Endothelial cell of umbilical vein (primary cell): ENCODE results near the gene ZSCAN1. TPM values are rescaled to one million over a fixed set of nuclear protein-coding genes. Genes with fewer than 3 reads are reported as not detected.

Source experiments
- BruUV-seq: library from RNA; stranded (reverse); fragments of 400-500 nt; replicated peaks from 2 replicates; lab custom pipeline; 2021; lab: Mats Ljungman, UMichigan
- CTCF ChIA-PET: fragments of 300-600, 350-600 bp; sonication (Branson Sonifier 250); formaldehyde crosslinking; loops from one replicate; lab custom pipeline; 2021; ENCODE audit warnings: antibody characterized with exemption, inconsistent platforms; lab: Charles Lee
- POLR2A ChIA-PET: fragments of 300-600, 350-600 bp; sonication (Branson Sonifier 250); formaldehyde crosslinking; loops from one replicate; lab custom pipeline; 2021; ENCODE audit warnings: antibody characterized with exemption, inconsistent platforms; lab: Charles Lee
- DNase-seq: peaks from one replicate; pipeline ENCODE4 v3.0.0-alpha.2; 2011; ENCODE audit warnings: low read depth, low spot score
- FAIRE-seq: peaks from 2 replicates; lab custom pipeline; 2011; peaks lifted over from hg19 to GRCh38; lab: Jason Lieb, UNC
- H2AFZ ChIP-seq: 2 replicates; pipeline ENCODE4 v1.6.0; 2012; ENCODE audit warnings: low read depth, low read length, control low read depth, inconsistent platforms
- H3K27ac ChIP-seq: 2 replicates; pipeline ENCODE4 v1.5.1; 2011; ENCODE audit warnings: low read depth, mild to moderate bottlenecking, control low read depth, low read length, moderate library complexity; ENCODE audit not compliant: insufficient read depth
- H3K27me3 ChIP-seq, 2 experiments: 2 replicates each; pipeline versions ENCODE4 v1.6.0 to v1.6.1; 2011; ENCODE audit warnings: low read length in 2 of 2, mixed read lengths in 1 of 2; ENCODE audit not compliant: control insufficient read depth in 2 of 2, insufficient read depth in 2 of 2
- H3K36me3 ChIP-seq, 2 experiments: 2 replicates in 1 of 2; 3 replicates in 1 of 2; pipeline ENCODE4 v1.5.1; 2011; ENCODE audit warnings: low read length in 2 of 2, mild to moderate bottlenecking in 1 of 2, moderate library complexity in 1 of 2; ENCODE audit not compliant: control insufficient read depth in 2 of 2, insufficient read depth in 2 of 2; ENCODE audit errors: extremely low read depth in 1 of 2
- H3K4me1 ChIP-seq: 3 replicates; pipeline ENCODE4 v1.5.1; 2011; ENCODE audit warnings: mild to moderate bottlenecking, low read length; ENCODE audit not compliant: control insufficient read depth, insufficient read depth; ENCODE audit errors: extremely low read depth
- H3K4me2 ChIP-seq: 2 replicates; pipeline ENCODE4 v1.6.1; 2011; ENCODE audit warnings: low read length, control low read depth, mixed read lengths; ENCODE audit not compliant: insufficient read depth
- H3K4me3 ChIP-seq, 3 experiments: fragments of 200-600 bp in 1 of 3; sonication (generic), shearing (Covaris generic) in 1 of 3; replicated peaks in 1 of 3; 2 replicates each; pipeline ENCODE4 v1.5.1; 2011 to 2016; ENCODE audit warnings: control low read depth in 3 of 3, low read length in 3 of 3, mild to moderate bottlenecking in 2 of 3, inconsistent platforms in 1 of 3, low read depth in 1 of 3, moderate library complexity in 1 of 3; ENCODE audit not compliant: insufficient read depth in 1 of 3
- H3K79me2 ChIP-seq: 2 replicates; pipeline ENCODE4 v1.6.0; 2012; ENCODE audit warnings: low read length, inconsistent platforms; ENCODE audit not compliant: control insufficient read depth, insufficient read depth
- H3K9ac ChIP-seq: replicated peaks from 2 replicates; pipeline ENCODE3; 2011; ENCODE audit warnings: low read length, control low read depth; ENCODE audit not compliant: insufficient read depth; ENCODE audit errors: extremely low read depth
- H3K9me1 ChIP-seq: replicated peaks from 3 replicates; pipeline ENCODE4 v1.6.0; 2011; ENCODE audit warnings: mild to moderate bottlenecking, low read length; ENCODE audit not compliant: control insufficient read depth, insufficient read depth; ENCODE audit errors: extremely low read depth
- H3K9me3 ChIP-seq: replicated peaks from 2 replicates; pipeline ENCODE4 v1.5.1; 2012; ENCODE audit warnings: low read length, inconsistent platforms; ENCODE audit not compliant: control insufficient read depth, insufficient read depth
- H4K20me1 ChIP-seq: replicated peaks from 2 replicates; pipeline ENCODE3; 2011; ENCODE audit warnings: mild to moderate bottlenecking, low read length; ENCODE audit not compliant: control insufficient read depth, insufficient read depth; ENCODE audit errors: extremely low read depth
- CTCF ChIP-seq, 2 donors: IDR thresholded peaks; 1 replicate in 1 of 2; 2 replicates in 1 of 2; pipeline ENCODE4 v1.5.1; 2011; ENCODE audit warnings: low read length in 2 of 2, mild to moderate bottlenecking in 2 of 2, moderate library complexity in 2 of 2, control low read depth in 1 of 2, inconsistent platforms in 1 of 2, low read depth in 1 of 2; ENCODE audit not compliant: insufficient read depth in 1 of 2; ENCODE audit errors: extremely low read depth in 1 of 2
- EZH2 ChIP-seq: IDR thresholded peaks from 2 replicates; pipeline ENCODE4 v1.6.1; 2012; ENCODE audit warnings: borderline replicate concordance, low read depth, mild to moderate bottlenecking, moderate library complexity, low read length, inconsistent platforms; ENCODE audit not compliant: severe bottlenecking
- FOS ChIP-seq: IDR thresholded peaks from 2 replicates; pipeline ENCODE4 v1.6.1; 2011; ENCODE audit warnings: mild to moderate bottlenecking, low read length, moderate library complexity, borderline replicate concordance; ENCODE audit not compliant: insufficient read depth
- GATA2 ChIP-seq: IDR thresholded peaks from 2 replicates; pipeline ENCODE4 v1.7.0; 2011; ENCODE audit warnings: low read depth, mild to moderate bottlenecking, moderate library complexity, mixed read lengths, low read length; ENCODE audit not compliant: insufficient read length, insufficient read depth
- JUN ChIP-seq: IDR thresholded peaks from 2 replicates; pipeline ENCODE4 v1.6.1; 2011; ENCODE audit warnings: borderline replicate concordance, low read depth; ENCODE audit not compliant: insufficient read length, insufficient read depth
- MAX ChIP-seq: IDR thresholded peaks from 2 replicates; pipeline ENCODE4 v1.6.1; 2011; ENCODE audit not compliant: insufficient read depth, insufficient read length
- MYC ChIP-seq: IDR thresholded peaks from one replicate; pipeline ENCODE4 v1.6.1; 2011; ENCODE audit warnings: mild to moderate bottlenecking, low read depth, low read length
- POLR2A ChIP-seq: IDR thresholded peaks from 2 replicates; pipeline ENCODE4 v1.6.1; 2012; ENCODE audit warnings: low read depth, mild to moderate bottlenecking, control low read depth, low read length
- POLR2AphosphoS5 ChIP-seq: IDR thresholded peaks from 2 replicates; pipeline ENCODE4 v1.6.1; 2012; ENCODE audit warnings: low read depth, mild to moderate bottlenecking, control low read depth, low read length, moderate library complexity; ENCODE audit not compliant: insufficient read depth
- dilution Hi-C: fragments of 300-500 bp; cut with MboI; formaldehyde crosslinking; loops from one replicate; pipeline ENCODE4 v1.15.0; 2019; ENCODE audit warnings: low sequenced_read_pairs; ENCODE audit not compliant: extremely low pct_ligation_motif_present
- intact Hi-C: fragments of 100-400 bp; cut with micrococcal nuclease; formaldehyde crosslinking; loops from one replicate; pipeline ENCODE4 v1.10.0; 2022
- polyA plus RNA-seq, 4 experiments: library from polyadenylated mRNA; depleted of rRNA in 3 of 4; stranded (reverse) in 3 of 4; unstranded in 1 of 4; fragments of >200 nt; gene quantifications; 2 replicates each; pipeline versions ENCODE4 v1.2.1 to v1.2.3, GENCODE V29; 2011 to 2012; ENCODE audit warnings: missing spikeins in 1 of 4
- total RNA-seq: library from RNA; stranded (reverse); gene quantifications from 2 replicates; pipeline ENCODE4 v1.2.3, GENCODE V29; 2021

The ZSCAN1 gene
- total and polyA plus RNA-seq, 2 donors (not counting 3 experiments of a cell fraction or from before 2014, with no cell fraction given), result 0.10 TPM; not detected in 1

GRCh38 chr19:58079792-58080191, 46.0 kb downstream of the ZSCAN1 start:
- Histone ChIP-seq H3K4me1 (no peaks in the 10 kb centered on the region), H3K79me2 (no peaks in the 10 kb centered on the region), H2AFZ (no peak overlapping the region), H3K9ac (no peak overlapping the region), H3K27me3 (no peaks in the 10 kb centered on the region), H3K4me2 (no peak overlapping the region), H3K9me3 (no peaks in the 10 kb centered on the region), H3K4me3 (no peak overlapping the region), H4K20me1 (no peaks in the 10 kb centered on the region), H3K36me3 (no peaks in the 10 kb centered on the region), H3K27ac (no peak overlapping the region), H3K9me1 (no peaks in the 10 kb centered on the region)
- no TSS peak for BruUV-seq
- FAIRE-seq (no peak), DNase-seq (no peak)
- CTCF ChIA-PET, result no interaction called here
- POLR2A ChIA-PET, result no interaction called here
- dilution Hi-C loops (no loop called here), intact Hi-C loops (no loop called here)
- TF ChIP-seq JUN (no peak), GATA2 (no peak), POLR2AphosphoS5 (no peak), EZH2 (no peak), FOS (no peak), POLR2A (no peak), CTCF (IDR thresholded peaks at IDR 0.05; ENCODE audit: extremely low read depth in 1 of 2, insufficient read depth in 1 of 2, low read depth in 1 of 2, low read length in 2 of 2) (no peak), MYC (no peak), MAX (no peak)
